Effector memory CD4-positive, alpha-beta T cell (primary cell): ENCODE data around the gene DCAF10.
"Not testable (repeated sequence)": the region's sequence is repeated elsewhere in the genome, so short reads cannot be mapped to it uniquely, and the experiment has no call there.

Source experiments
- DNase-seq, 3 donors: peaks; one replicate each; pipeline ENCODE4 v3.0.0-alpha.2; 2020
- H3K27ac ChIP-seq: 2 replicates; pipeline ENCODE4 v1.7.0; 2013; ENCODE audit warnings: mild to moderate bottlenecking, low read length, moderate library complexity; ENCODE audit not compliant: insufficient read depth, poor library complexity, severe bottlenecking
- H3K27me3 ChIP-seq: replicated peaks from 2 replicates; pipeline ENCODE4 v1.7.0; 2013; ENCODE audit warnings: mild to moderate bottlenecking, low read length; ENCODE audit not compliant: insufficient read depth, control insufficient read depth, poor library complexity, severe bottlenecking
- H3K36me3 ChIP-seq: 2 replicates; pipeline ENCODE4 v1.7.0; 2013; ENCODE audit warnings: mild to moderate bottlenecking, low read length, moderate library complexity; ENCODE audit not compliant: control insufficient read depth, insufficient read depth
- H3K4me1 ChIP-seq: 2 replicates; pipeline ENCODE4 v1.7.0; 2013; ENCODE audit warnings: low read length, mild to moderate bottlenecking; ENCODE audit not compliant: control insufficient read depth, insufficient read depth, poor library complexity, severe bottlenecking
- H3K4me3 ChIP-seq: 2 replicates; pipeline ENCODE4 v1.7.0; 2013; ENCODE audit warnings: low read length, low read depth, mild to moderate bottlenecking; ENCODE audit not compliant: insufficient read depth, poor library complexity, severe bottlenecking
- H3K9me3 ChIP-seq: 2 replicates; pipeline ENCODE4 v1.7.0; 2013; ENCODE audit warnings: mild to moderate bottlenecking, low read length, moderate library complexity; ENCODE audit not compliant: control insufficient read depth

The DCAF10 gene

DNA sequence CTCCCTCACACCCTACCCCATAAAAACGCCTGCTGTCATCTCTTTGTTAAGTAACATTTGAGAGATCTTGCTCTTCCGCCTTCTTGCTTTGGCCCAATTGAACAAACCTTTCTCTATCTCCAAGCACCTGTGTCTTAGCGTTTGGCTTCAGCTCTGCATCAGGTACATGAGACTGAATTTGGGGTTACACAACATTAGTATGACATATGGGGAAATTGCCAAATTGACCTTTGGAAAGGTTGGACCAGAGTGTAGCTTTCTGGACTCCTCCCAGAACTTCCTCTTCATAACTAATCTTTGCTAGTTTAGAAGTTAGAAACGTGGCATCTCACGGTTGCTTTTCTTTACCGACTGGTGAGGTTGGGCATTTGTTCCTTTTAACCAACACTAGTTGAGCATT, 12.3 kb upstream of the DCAF10 start:
- Histone ChIP-seq H3K27ac (no peak overlapping the region), H3K9me3 (no peaks in the 10 kb centered on the region), H3K4me1 (peaks cover 8% of the 10 kb centered on the region), H3K36me3 (peaks cover 2% of the 10 kb centered on the region), H3K4me3 (no peak overlapping the region), H3K27me3 (no peaks in the 10 kb centered on the region)
- no peak for DNase-seq

DNA sequence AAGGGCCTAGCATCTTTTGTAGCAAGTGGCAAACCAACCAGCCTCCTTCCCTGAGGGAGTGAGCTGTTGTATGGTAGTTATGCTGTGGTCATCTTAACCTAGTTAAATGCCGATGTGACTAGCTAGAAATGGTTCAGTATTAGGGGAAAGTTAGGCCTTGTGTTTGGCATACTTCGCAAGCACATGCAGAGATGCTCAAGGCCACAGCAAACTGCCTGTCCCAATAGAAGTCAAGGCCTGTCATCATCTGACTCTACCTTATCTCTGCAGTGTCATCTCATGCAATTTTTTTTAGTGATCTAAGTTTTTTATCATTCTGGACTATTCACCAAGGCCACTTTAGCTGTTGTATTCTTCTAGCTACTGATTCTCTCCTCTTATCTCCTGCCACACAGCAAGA, 10.5 kb upstream of the DCAF10 start:
- Histone ChIP-seq H3K36me3 (no peaks in the 10 kb centered on the region), H3K4me3 (no peak overlapping the region), H3K4me1 (no peaks in the 10 kb centered on the region), H3K27ac (no peak overlapping the region), H3K9me3 (no peaks in the 10 kb centered on the region), H3K27me3 (no peaks in the 10 kb centered on the region)
- no peak for DNase-seq

DNA sequence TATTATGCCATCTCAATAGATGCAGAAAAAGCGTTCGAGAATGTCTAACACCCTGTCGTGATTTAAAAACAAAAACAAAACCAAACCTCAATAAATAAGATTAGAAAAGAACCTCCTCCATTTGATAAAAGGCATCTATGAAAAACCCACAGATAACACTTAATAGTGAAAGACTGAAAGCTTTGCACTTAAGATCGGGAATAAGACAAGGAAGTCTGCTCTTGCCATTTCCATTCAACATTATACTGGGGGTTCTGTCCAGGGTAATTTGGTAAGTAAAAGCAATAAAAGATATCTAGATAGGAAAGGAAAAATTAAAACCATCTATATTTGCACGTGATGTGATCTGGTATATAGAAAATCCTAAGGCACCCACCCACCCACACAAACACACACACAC, 8.5 kb upstream of the DCAF10 start:
- Histone ChIP-seq H3K4me1 (no peaks in the 10 kb centered on the region), H3K9me3 (no peaks in the 10 kb centered on the region), H3K27me3 (no peaks in the 10 kb centered on the region), H3K27ac (no peak overlapping the region), H3K4me3 (no peak overlapping the region), H3K36me3 (no peaks in the 10 kb centered on the region)
- DNase-seq: no peak

DNA sequence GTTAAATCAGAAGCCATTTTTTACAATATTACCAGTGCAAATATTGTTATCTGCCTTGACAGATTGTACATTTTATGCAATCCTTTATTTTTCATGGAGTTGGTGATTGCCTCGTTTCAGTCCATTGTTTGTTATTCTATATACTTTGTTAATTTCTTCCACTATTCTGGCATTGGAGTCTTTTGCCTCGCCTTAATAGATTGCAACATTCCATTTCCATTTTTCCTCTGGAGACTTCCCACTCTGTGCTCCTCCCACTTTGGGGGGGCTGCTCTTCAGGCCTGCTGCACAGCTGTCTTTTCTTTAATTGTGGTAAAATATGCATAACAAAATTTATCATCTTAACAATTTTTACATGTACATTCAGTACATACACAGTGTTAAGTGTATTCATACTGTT, 4.4 kb upstream of the DCAF10 start:
- H3K9me3 ChIP-seq: no peaks in the 10 kb centered on the region
- H3K36me3 ChIP-seq: no peaks in the 10 kb centered on the region
- no peak overlapping the region for H3K4me3 ChIP-seq
- DNase-seq: no peak
- H3K27ac ChIP-seq: no peak overlapping the region
- peaks cover under 1% of the 10 kb centered on the region for H3K4me1 ChIP-seq
- H3K27me3 ChIP-seq: no peaks in the 10 kb centered on the region

DNA sequence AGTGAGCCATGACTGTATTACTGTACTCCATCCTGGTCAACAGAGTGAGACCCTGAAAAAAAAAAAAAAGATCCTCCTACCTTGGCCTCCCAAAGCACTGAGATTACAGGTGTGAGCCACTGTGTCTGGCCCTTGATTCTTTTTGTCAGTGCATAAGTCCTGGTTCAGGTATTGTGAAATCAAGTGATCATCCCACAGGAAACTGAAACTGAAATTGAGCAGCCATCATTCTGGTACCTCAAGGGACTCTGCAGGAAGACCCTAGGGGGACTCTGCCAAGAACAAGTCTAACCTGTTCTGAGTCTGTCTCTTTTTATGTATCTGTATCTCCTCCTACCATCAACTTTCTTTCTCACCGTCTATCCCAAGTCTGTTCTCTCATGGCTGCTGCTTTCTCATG, 1.9 kb upstream of the DCAF10 start:
- no peaks in the 10 kb centered on the region for H3K9me3 ChIP-seq
- H3K36me3 ChIP-seq: no peaks in the 10 kb centered on the region
- H3K4me1 ChIP-seq: peaks cover 15% of the 10 kb centered on the region
- no peak overlapping the region for H3K27ac ChIP-seq
- no peak for DNase-seq
- no peaks in the 10 kb centered on the region for H3K27me3 ChIP-seq
- H3K4me3 ChIP-seq: no peak overlapping the region

DNA sequence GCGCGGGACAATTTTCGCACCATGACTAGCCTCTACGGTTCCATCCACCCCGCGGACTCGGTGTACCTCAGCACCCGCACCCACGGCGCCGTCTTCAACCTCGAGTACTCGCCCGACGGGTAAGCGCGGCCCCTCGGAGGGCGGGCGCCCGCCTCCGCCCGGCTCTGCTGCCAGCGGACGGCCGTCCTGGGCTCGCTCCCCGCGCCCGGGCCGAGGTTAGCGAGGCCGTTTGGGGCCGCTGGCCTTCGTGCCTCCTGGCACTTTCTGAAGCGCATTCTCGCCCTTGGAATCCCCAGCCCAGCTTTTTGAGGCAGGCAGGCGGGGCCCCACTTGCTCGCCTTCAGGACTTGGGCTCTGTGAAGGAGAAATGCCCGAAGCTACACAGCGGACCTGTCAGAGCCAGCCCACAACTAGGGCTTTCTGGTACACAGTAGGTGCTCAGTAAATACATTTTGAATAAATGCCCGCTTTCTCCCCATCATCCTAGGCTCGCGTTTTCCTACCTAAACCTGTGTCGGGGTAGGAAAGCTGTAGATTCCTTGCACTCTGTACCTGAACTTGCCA, 772 bp downstream of the DCAF10 start:
- H3K4me1 ChIP-seq: peaks cover 15% of the 10 kb centered on the region

DNA sequence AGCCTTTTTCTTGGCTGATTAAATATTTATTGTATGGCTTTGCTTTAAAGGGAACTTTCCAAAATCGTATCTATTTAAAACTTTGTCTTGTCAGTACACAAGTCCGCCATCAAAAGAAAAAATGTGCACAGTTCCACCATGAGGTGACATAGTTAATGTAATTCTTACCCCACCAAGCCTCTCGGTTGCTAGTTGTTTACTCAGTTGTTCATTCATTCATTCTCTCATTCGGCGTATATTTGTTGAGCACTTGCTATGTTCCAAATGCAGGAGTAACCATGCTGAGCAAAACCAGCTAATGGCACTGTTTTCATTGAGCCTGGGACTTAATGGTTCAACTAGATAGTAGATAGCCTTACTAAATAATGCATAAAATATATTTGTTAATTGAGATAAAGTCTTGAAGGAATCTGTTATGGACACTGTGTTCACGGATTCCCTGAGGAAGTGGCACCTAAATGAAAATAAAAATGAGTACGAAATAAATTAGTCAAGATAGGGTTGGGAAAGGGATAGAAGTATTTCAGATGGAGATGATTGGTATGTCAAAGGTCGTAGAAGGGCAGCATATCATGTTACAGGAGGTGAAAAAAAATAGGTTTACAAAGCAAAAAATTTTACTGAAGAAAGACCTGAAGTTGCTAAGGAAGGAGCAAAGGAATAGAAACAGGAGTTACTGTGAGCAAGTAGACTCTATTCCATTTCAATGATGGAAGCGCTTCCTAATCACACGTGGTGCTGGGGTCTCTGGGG, 1.5 kb downstream of the DCAF10 start:
- Histone ChIP-seq H3K9me3 (no peaks in the 10 kb centered on the region), H3K27me3 (no peaks in the 10 kb centered on the region), H3K27ac (no peak overlapping the region), H3K4me3 (peak overlapping the region; percentile 92), H3K4me1 (peaks cover 15% of the 10 kb centered on the region), H3K36me3 (no peaks in the 10 kb centered on the region)
- no peak for DNase-seq

More for the DNA sequence above, 772 bp downstream of the DCAF10 start:
- H3K36me3 ChIP-seq: no peaks in the 10 kb centered on the region
- H3K4me3 ChIP-seq: peak overlapping the region; percentile 92
- H3K9me3 ChIP-seq: no peaks in the 10 kb centered on the region
- H3K27me3 ChIP-seq: no peaks in the 10 kb centered on the region
- H3K27ac ChIP-seq: peak overlapping the region; percentile 67
- no peak for DNase-seq

DNA sequence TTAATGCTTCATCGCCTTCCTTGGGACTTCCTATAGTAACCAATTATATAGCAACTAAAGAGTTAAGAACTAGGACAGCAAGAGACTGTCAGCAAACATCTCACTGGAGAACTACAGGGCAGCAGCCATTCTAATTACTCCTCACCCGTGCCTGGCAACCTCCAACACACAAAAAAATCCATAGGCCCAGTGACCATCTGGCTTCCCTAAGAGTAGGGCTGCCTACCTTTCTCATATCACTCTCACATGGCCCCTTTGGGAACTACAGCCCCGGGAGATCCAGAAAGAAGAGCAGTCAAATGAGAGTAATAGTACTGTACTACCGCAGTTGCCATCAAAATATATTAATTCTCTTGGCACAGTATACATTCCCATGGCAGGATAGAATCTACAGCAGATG, 5.7 kb downstream of the DCAF10 start:
- no peaks in the 10 kb centered on the region for H3K9me3 ChIP-seq
- no peak overlapping the region for H3K27ac ChIP-seq
- no peak overlapping the region for H3K4me3 ChIP-seq
- H3K4me1 ChIP-seq: peaks cover 14% of the 10 kb centered on the region
- no peak for DNase-seq
- no peaks in the 10 kb centered on the region for H3K27me3 ChIP-seq
- H3K36me3 ChIP-seq: no peaks in the 10 kb centered on the region

DNA sequence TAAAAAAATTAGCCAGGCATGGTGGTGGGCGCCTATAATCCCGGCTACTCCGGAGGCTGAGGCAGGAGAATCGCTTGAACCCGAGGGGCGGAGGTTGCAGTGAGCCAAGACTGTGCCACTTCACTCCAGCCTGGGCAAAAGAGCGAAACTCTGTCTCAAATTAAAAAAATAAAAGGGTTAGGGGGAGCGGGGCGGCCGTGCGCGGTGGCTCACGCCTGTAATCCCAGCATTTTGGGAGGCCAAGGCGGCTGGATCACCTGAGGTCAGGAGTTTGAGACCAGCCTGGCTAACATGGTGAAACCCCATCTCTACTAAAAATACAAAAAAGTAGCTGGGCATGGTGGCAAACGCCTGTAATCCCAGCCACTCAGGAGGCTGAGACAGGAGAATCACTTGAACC, 9.1 kb downstream of the DCAF10 start:
- H3K27ac ChIP-seq, H3K4me3 ChIP-seq, H3K27me3 ChIP-seq, H3K4me1 ChIP-seq, DNase-seq, H3K9me3 ChIP-seq, H3K36me3 ChIP-seq: not testable (repeated sequence)

DNA sequence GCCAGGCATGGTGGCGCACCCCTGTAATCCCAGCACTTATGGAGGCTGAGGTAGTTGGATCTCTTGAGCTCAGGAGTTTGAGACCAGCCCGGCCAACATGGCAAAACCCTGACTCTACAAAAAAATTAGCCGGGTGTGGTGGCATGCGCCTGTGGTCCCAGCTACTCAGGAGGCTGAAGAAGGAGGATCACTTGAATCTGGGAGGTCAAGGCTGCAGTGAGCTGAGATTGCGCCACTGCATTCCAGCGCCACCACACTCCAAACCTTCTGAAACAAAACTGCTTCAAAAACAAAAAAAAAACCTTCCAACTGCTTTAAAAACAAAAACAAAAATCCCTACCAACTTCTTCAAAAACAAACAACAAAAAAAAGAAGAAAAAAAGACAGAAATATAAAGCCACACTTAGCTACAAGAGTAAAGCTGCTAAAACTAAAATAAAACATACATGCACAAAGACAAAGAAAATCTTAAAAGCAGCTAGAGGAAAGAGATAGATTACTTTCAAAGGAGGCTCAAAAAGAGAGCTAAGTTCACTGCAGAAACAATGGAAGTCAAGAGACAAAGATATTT, 11.4 kb downstream of the DCAF10 start:
- Histone ChIP-seq H3K4me1 (no peaks in the 10 kb centered on the region), H3K27me3 (no peaks in the 10 kb centered on the region), H3K27ac (no peak overlapping the region), H3K9me3 (no peaks in the 10 kb centered on the region), H3K4me3 (no peak overlapping the region), H3K36me3 (no peaks in the 10 kb centered on the region)
- no peak for DNase-seq
